ENCODE data around the gene RBM20.

DNA sequence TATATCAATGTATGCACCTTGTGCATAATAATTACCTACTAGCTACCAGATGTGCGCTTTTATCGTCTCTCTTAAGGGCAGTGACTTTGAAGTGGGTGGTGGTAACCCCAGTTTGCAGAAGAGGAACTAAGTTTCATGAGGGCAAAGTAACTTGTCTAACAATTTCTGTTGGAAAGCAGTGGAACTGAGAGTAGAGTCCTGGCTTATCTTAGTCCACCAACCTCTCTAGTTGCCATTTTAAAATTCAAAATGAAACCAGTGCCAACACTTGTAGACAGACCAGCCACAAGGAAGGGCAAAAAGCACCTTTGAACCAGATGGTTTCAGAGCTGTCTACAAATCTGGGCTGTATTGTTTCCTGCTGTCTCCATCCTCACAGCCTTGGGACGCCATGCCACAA is 32.0 kb upstream of the RBM20 start:
- TF ChIP-seq GATA2 (IDR thresholded peaks at IDR 0.05; ENCODE audit: low read depth, low read length) = no peak
- TF ChIP-seq GATA3 (IDR thresholded peaks at IDR 0.05; ENCODE audit: low read depth, low read length) = no peak
